Measurements from ENCODE around the gene KLK13.

GRCh38 chr19:51098365-51099046, 33.6 kb upstream of the KLK13 start:
- TF ChIP-seq, protein P1, sequence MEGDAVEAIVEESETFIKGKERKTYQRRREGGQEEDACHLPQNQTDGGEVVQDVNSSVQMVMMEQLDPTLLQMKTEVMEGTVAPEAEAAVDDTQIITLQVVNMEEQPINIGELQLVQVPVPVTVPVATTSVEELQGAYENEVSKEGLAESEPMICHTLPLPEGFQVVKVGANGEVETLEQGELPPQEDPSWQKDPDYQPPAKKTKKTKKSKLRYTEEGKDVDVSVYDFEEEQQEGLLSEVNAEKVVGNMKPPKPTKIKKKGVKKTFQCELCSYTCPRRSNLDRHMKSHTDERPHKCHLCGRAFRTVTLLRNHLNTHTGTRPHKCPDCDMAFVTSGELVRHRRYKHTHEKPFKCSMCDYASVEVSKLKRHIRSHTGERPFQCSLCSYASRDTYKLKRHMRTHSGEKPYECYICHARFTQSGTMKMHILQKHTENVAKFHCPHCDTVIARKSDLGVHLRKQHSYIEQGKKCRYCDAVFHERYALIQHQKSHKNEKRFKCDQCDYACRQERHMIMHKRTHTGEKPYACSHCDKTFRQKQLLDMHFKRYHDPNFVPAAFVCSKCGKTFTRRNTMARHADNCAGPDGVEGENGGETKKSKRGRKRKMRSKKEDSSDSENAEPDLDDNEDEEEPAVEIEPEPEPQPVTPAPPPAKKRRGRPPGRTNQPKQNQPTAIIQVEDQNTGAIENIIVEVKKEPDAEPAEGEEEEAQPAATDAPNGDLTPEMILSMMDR (IDR thresholded peaks at IDR 0.05): no peak
- TF ChIP-seq EZH2 (IDR thresholded peaks at IDR 0.05) (no peak), EZH2phosphoT487 (IDR thresholded peaks at IDR 0.05) (no peak)

Data from neural progenitor cell (in vitro differentiated cells).